ENCODE results near the gene WNT5A. TPM values are rescaled to one million over a fixed set of nuclear protein-coding genes. Genes with fewer than 3 reads are reported as not detected.

Gene WNT5A
- total and polyA plus RNA-seq, 2 donors (not counting 3 experiments of a cell fraction or from before 2014, with no cell fraction given): 0.08 to 0.33 TPM

- Histone ChIP-seq H3K79me2 (ENCODE audit: control insufficient read depth, insufficient read depth, low read length) (no peaks in the 10 kb centered on the region), H3K9me1 (replicated peaks; ENCODE audit: control insufficient read depth, extremely low read depth, insufficient read depth, low read length) (no peaks in the 10 kb centered on the region), H2AFZ (ENCODE audit: low read depth, low read length) (no peak overlapping the region), H3K4me1 (ENCODE audit: control insufficient read depth, extremely low read depth, insufficient read depth, low read length) (no peaks in the 10 kb centered on the region), H3K27me3 (ENCODE audit: control insufficient read depth in 2 of 2, insufficient read depth in 2 of 2, low read length in 2 of 2) (no peaks in the 10 kb centered on the region), H3K9ac (replicated peaks; ENCODE audit: extremely low read depth, insufficient read depth, low read length) (no peak overlapping the region), H3K36me3 (ENCODE audit: control insufficient read depth in 2 of 2, extremely low read depth in 1 of 2, insufficient read depth in 2 of 2, low read length in 2 of 2) (no peaks in the 10 kb centered on the region), H3K4me3 (replicated peaks in 1 of 3; ENCODE audit: insufficient read depth in 1 of 3, low read depth in 1 of 3, low read length in 3 of 3) (no peak overlapping the region), H3K4me2 (ENCODE audit: insufficient read depth, low read length) (no peak overlapping the region), H4K20me1 (replicated peaks; ENCODE audit: control insufficient read depth, extremely low read depth, insufficient read depth, low read length) (no peaks in the 10 kb centered on the region), H3K9me3 (replicated peaks; ENCODE audit: control insufficient read depth, insufficient read depth, low read length) (no peaks in the 10 kb centered on the region), H3K27ac (ENCODE audit: insufficient read depth, low read depth, low read length) (no peak overlapping the region)
- BruUV-seq (replicated peaks): no TSS peak
- TF ChIP-seq EZH2 (IDR thresholded peaks at IDR 0.05; ENCODE audit: borderline replicate concordance, low read depth, low read length, severe bottlenecking) (no peak), MYC (IDR thresholded peaks at IDR 0.05; ENCODE audit: low read depth, low read length) (no peak), POLR2A (IDR thresholded peaks at IDR 0.05; ENCODE audit: low read depth, low read length) (no peak), CTCF (IDR thresholded peaks at IDR 0.05; ENCODE audit: extremely low read depth in 1 of 2, insufficient read depth in 1 of 2, low read depth in 1 of 2, low read length in 2 of 2) (no peak), JUN (IDR thresholded peaks at IDR 0.05; ENCODE audit: borderline replicate concordance, insufficient read depth, insufficient read length, low read depth) (no peak), GATA2 (IDR thresholded peaks at IDR 0.05; ENCODE audit: insufficient read depth, insufficient read length, low read depth, low read length) (no peak), POLR2AphosphoS5 (IDR thresholded peaks at IDR 0.05; ENCODE audit: insufficient read depth, low read depth, low read length) (no peak), FOS (IDR thresholded peaks at IDR 0.05; ENCODE audit: borderline replicate concordance, insufficient read depth, low read length) (no peak), MAX (IDR thresholded peaks at IDR 0.05; ENCODE audit: insufficient read depth, insufficient read length) (no peak)
- intact Hi-C loops (cut with micrococcal nuclease) (no loop called here), dilution Hi-C loops (cut with MboI; ENCODE audit: extremely low pct_ligation_motif_present, low sequenced_read_pairs) (no loop called here)
- FAIRE-seq: no peak
- ChIA-PET POLR2A (no interaction called here), CTCF (no interaction called here)
- DNase-seq (ENCODE audit: low read depth, low spot score): no peak
These were observed 27.9 kb upstream of the WNT5A start for GRCh38 chr3:55514962-55515361.

Measured in endothelial cell of umbilical vein (primary cell).